Breast epithelium (tissue), 4 donors: ENCODE measurements around the gene MORN1. TPM values are rescaled to one million over a fixed set of nuclear protein-coding genes. Genes with fewer than 3 reads are reported as not detected.

Source experiments
- DNase-seq, 2 donors: peaks; one replicate each; pipeline ENCODE4 v3.0.0-alpha.2; 2019; ENCODE audit warnings: low spot score in 2 of 2
- H3K27ac ChIP-seq, 2 donors: fragments of 200-600 bp; sonication (generic) in 1 of 2; one replicate each; pipeline ENCODE4 v1.5.1; 2016 to 2019; ENCODE audit warnings: mild to moderate bottlenecking in 1 of 2
- H3K27me3 ChIP-seq, 2 donors: fragments of 200-600 bp; sonication (generic) in 1 of 2; one replicate each; pipeline versions ENCODE4 v1.5.1 to v1.6.0; 2017 to 2019; ENCODE audit warnings: control low read depth in 1 of 2, mild to moderate bottlenecking in 1 of 2
- H3K36me3 ChIP-seq: fragments of 200-600 bp; one replicate; pipeline ENCODE4 v1.5.1; 2019
- H3K4me1 ChIP-seq, 2 donors: fragments of 200-600 bp; sonication (generic); one replicate each; pipeline ENCODE4 v1.5.1; 2016 to 2019; ENCODE audit warnings: control low read depth in 1 of 2
- H3K4me3 ChIP-seq, 3 donors: fragments of 200-600 bp; sonication (generic); 1 replicate in 2 of 3; 2 replicates in 1 of 3; pipeline ENCODE4 v1.5.1; 2016 to 2019; ENCODE audit warnings: mild to moderate bottlenecking in 3 of 3, moderate library complexity in 2 of 3
- H3K9me3 ChIP-seq, 2 donors: fragments of 200-600 bp; sonication (generic) in 1 of 2; one replicate each; pipeline ENCODE4 v1.5.1; 2016 to 2019; ENCODE audit warnings: control low read depth in 1 of 2
- CTCF ChIP-seq, 3 donors: fragments of 450-650 bp; IDR thresholded peaks; one replicate each; pipeline ENCODE4 v1.5.1; 2016 to 2017; ENCODE audit warnings: antibody characterized with exemption in 3 of 3, mild to moderate bottlenecking in 3 of 3, moderate library complexity in 3 of 3
- POLR2A ChIP-seq: fragments of 450-650 bp; IDR thresholded peaks from one replicate; pipeline ENCODE4 v1.6.1; 2016; ENCODE audit warnings: antibody characterized with exemption, mild to moderate bottlenecking, moderate library complexity
- POLR2AphosphoS5 ChIP-seq, 3 donors: sonication (generic); formaldehyde crosslinking; IDR thresholded peaks; one replicate each; pipeline ENCODE4 v1.6.1; 2017; ENCODE audit warnings: antibody characterized with exemption in 3 of 3
- intact Hi-C: fragments of 100-400 bp; cut with DNase I; formaldehyde crosslinking; loops from one replicate; pipeline ENCODE4 v1.15.1; 2023; ENCODE audit warnings: low total_unique reads
- total RNA-seq, 3 donors: library from RNA; depleted of rRNA; stranded (reverse); fragments of >200 nt; gene quantifications; one replicate each; pipeline ENCODE4 v1.1.0, GENCODE V29; 2016

MORN1 gene
- total RNA-seq, 3 donors from 2014 or later = 4.0 to 18.1 (median 17.7) TPM

GRCh38 chr1:2378441-2378851, 12.9 kb downstream of the MORN1 start:
- no peak for DNase-seq
- no peaks in the 10 kb centered on the region for H3K9me3 ChIP-seq
- no peaks in the 10 kb centered on the region for H3K27me3 ChIP-seq
- intact Hi-C loops = no loop called here
- H3K36me3 ChIP-seq = no peaks in the 10 kb centered on the region
- peaks cover 7 to 9% of the 10 kb centered on the region in 2 donors for H3K4me1 ChIP-seq
- TF ChIP-seq POLR2A = no peak
- H3K27ac ChIP-seq = no peak overlapping the region
- H3K4me3 ChIP-seq = no peak overlapping the region

DNA sequence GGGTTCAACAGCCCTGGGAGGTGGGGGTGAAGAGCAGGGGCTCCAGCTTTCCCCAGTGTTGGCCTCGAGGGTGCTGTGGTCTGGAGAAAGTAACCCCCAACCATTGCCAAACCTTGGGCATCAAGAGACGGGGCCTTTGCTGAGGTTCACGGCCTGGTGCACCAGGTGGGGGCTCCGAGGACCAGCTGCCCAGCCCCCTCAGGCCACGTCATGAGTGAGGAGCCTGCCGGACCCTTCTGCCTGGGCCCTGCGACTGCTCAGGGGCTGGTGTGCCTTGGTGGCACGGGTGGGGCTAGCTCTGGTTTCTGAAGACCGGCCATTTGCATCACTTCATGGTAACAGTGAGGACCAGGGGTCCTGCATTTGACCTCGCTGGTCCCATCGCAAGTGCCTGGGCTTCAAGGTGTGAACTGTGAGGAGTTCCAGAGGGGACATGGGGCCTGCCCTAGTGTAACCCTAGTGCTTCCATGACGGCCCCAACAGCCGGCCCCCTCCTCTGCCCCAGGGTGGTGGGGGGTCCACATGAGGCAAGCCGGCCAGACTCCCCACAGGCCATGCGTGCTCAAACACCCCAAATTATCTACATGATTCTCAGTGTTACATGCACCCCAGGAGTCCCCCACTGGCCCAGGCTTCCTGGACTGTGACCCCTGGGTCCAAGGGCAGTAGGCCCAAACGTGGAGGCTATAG, 13.5 kb downstream of the MORN1 start:
- H3K9me3 ChIP-seq = no peaks in the 10 kb centered on the region
- H3K36me3 ChIP-seq = no peaks in the 10 kb centered on the region
- no peaks in the 10 kb centered on the region for H3K27me3 ChIP-seq
- TF ChIP-seq POLR2AphosphoS5 (IDR thresholded peaks at IDR 0.05) (no peak), POLR2A (no peak), CTCF (IDR thresholded peaks at IDR 0.05) (no peak)
- peaks cover 7 to 9% of the 10 kb centered on the region in 2 donors for H3K4me1 ChIP-seq
- no peak overlapping the region for H3K27ac ChIP-seq
- H3K4me3 ChIP-seq = no peak overlapping the region
- DNase-seq = no peak
- intact Hi-C loops = no loop called here

DNA sequence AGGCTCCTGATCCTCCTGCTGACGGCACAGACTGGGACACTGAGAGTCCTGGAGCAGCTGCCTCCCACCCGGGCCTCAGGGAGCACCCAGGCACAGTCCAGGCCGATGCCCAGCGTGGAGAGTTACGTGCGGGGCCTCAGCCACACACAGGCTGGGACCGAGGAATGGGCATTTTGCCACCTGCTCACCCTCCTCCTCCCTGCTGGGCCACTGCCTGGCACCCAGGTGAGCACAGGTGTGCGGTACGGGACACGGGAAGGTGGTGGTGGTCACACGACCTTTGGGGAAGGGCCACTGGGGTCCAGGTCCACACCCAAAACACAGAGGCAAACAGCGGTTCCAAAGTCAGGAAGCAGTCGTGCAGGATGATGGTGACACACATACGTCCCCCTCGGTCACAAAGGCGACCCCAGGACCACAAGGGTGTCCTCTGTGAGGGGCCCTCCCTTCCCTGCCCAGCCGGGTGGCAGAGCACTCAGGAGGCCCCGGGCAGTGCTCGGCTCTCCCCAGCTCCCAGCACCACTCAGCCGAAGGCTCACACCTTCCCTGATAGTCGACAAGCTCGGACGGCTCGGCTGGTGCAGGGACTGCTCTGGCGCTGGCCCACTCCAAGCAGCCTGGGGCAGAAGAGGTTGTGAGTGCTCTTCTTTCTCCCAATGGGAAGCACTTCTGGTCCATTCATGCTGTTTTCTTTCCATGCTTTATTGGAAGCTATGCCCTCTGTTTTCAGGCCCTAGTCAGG, 14.3 kb downstream of the MORN1 start:
- no peak for TF ChIP-seq POLR2AphosphoS5 (IDR thresholded peaks at IDR 0.05)
- no peak for TF ChIP-seq POLR2A
- TF ChIP-seq CTCF (IDR thresholded peaks at IDR 0.05) = no peak
- Histone ChIP-seq H3K9me3 (no peaks in the 10 kb centered on the region), H3K27me3 (no peaks in the 10 kb centered on the region), H3K4me3 (no peak overlapping the region), H3K27ac (no peak overlapping the region), H3K36me3 (no peaks in the 10 kb centered on the region), H3K4me1 (peaks cover 7 to 9% of the 10 kb centered on the region in 2 donors)
- no peak for DNase-seq
- intact Hi-C loops = no loop called here

DNA sequence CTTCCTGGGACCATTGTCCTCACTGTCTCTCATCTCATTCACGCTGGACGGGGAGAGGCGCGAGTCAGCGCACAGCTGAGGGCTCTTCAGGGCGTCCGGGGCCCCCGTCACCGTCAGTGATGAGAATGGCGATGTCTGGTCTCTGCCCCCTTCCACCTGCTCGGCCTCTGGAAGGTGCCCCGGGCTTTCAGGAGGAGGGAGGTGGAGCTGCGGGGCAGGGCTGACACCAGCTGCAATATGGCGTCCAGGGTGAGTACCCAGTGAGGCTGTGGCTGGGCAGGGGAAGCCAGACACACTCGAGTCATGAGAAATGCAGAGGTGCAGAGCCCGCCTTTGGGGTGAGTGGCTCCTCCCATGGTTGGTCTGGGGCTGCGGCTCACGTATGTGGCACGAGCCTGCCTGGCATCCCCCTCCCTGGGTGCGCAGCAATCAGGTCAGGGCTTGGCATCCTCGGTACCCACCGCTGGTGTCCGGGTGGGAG, 15.1 kb downstream of the MORN1 start:
- no peaks in the 10 kb centered on the region for H3K27me3 ChIP-seq
- H3K9me3 ChIP-seq = no peaks in the 10 kb centered on the region
- H3K36me3 ChIP-seq = no peaks in the 10 kb centered on the region
- DNase-seq = no peak
- no peak overlapping the region for H3K4me3 ChIP-seq
- intact Hi-C loops = no loop called here
- peaks cover 1 to 2% of the 10 kb centered on the region in 2 donors for H3K4me1 ChIP-seq
- no peak for TF ChIP-seq POLR2A
- TF ChIP-seq POLR2AphosphoS5 (IDR thresholded peaks at IDR 0.05) = no peak
- TF ChIP-seq CTCF (IDR thresholded peaks at IDR 0.05) = no peak
- H3K27ac ChIP-seq = no peak overlapping the region

DNA sequence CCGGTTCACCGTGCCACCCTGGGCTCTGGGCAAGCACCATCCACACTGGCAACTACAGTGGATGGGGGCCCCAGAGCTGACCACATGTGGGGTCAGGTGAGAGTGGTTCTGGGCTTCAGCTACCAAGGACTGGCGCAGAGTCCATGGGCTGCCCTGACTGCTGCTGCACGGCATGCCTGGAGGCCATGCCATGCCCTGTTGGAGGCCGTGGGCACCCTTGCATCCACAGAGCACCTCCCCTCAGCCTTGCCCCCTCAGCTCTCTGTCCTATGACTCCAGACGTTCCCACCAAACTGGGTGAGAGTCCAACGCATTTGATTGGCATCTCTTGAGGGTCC, 15.5 kb downstream of the MORN1 start:
- Histone ChIP-seq H3K27me3 (no peaks in the 10 kb centered on the region), H3K4me1 (no peaks in the 10 kb centered on the region), H3K27ac (no peak overlapping the region), H3K36me3 (no peaks in the 10 kb centered on the region), H3K4me3 (no peak overlapping the region), H3K9me3 (no peaks in the 10 kb centered on the region)
- DNase-seq = no peak
- intact Hi-C loops = no loop called here
- TF ChIP-seq POLR2AphosphoS5 (IDR thresholded peaks at IDR 0.05) = no peak
- TF ChIP-seq CTCF (IDR thresholded peaks at IDR 0.05) = no peak
- TF ChIP-seq POLR2A = no peak
